GM21825 (cell line): ENCODE measurements around the gene TANGO2.

Source experiments
- ATAC-seq: cut with Tn5 transposase; IDR thresholded peaks from one replicate; pipeline ENCODE4 v1.9.1; 2021; ENCODE audit warnings: mild to moderate bottlenecking, moderate library complexity; ENCODE audit not compliant: unreplicated experiment

TANGO2 gene

GRCh38 chr22:20039683-20040325, 18.9 kb downstream of the TANGO2 start:
- no peak for ATAC-seq

GRCh38 chr22:20040327-20041200, 19.7 kb downstream of the TANGO2 start:
- no peak for ATAC-seq

GRCh38 chr22:20043057-20043996, 22.4 kb downstream of the TANGO2 start:
- ATAC-seq: no peak

- ATAC-seq: no peak
Observed at GRCh38 chr22:20043997-20044342, 23.1 kb downstream of the TANGO2 start.

- ATAC-seq: no peak
Observed at GRCh38 chr22:20044495-20045151, 23.7 kb downstream of the TANGO2 start.

- ATAC-seq: no peak
Observed at GRCh38 chr22:20046730-20047129, 25.8 kb downstream of the TANGO2 start.

GRCh38 chr22:20051927-20052308, 31.0 kb downstream of the TANGO2 start:
- ATAC-seq: no peak

GRCh38 chr22:20052309-20053259, 31.7 kb downstream of the TANGO2 start:
- ATAC-seq: no peak

GRCh38 chr22:20053407-20054033, 32.6 kb downstream of the TANGO2 start:
- ATAC-seq: no peak

- no peak for ATAC-seq
Observed at GRCh38 chr22:20054034-20054427, 33.1 kb downstream of the TANGO2 start.

GRCh38 chr22:20054485-20054884, 33.6 kb downstream of the TANGO2 start:
- no peak for ATAC-seq

- ATAC-seq: no peak
Observed at GRCh38 chr22:20055144-20055543, 34.2 kb downstream of the TANGO2 start.

- ATAC-seq: no peak
Observed at GRCh38 chr22:20055654-20056053, 34.7 kb downstream of the TANGO2 start.

- ATAC-seq: no peak
Observed at GRCh38 chr22:20056161-20056560, 35.3 kb downstream of the TANGO2 start.

GRCh38 chr22:20056696-20057386, 35.9 kb downstream of the TANGO2 start:
- no peak for ATAC-seq

GRCh38 chr22:20057596-20058268, 36.8 kb downstream of the TANGO2 start:
- no peak for ATAC-seq

- no peak for ATAC-seq
Observed at GRCh38 chr22:20058989-20059770, 38.3 kb downstream of the TANGO2 start.
